Measurements from ENCODE around the gene SLC16A2.

- TF ChIP-seq CTCF (IDR thresholded peaks at IDR 0.05; ENCODE audit: borderline replicate concordance, extremely low read depth, low read length, poor library complexity, severe bottlenecking) (no peak), EZH2 (IDR thresholded peaks at IDR 0.05; ENCODE audit: borderline replicate concordance, low read depth, low read length, severe bottlenecking) (no peak)
These were observed 13.0 kb upstream of the SLC16A2 start for GRCh38 chrX:74408304-74408703.

Data from DND-41 (cell line).